HepG2 (cell line): Measurements from ENCODE around the gene SLC29A2. TPM values are rescaled to one million over a fixed set of nuclear protein-coding genes. Genes with fewer than 3 reads are reported as not detected.

Experiments used
- AGO2 ChIP-seq: fragments of 200-400 bp; formaldehyde crosslinking; optimal IDR thresholded peaks from 2 replicates; pipeline ENCODE3; 2017; ENCODE audit warnings: mild to moderate bottlenecking, low read depth, low read length, moderate library complexity
- ARID5B ChIP-seq: IDR thresholded peaks from 2 replicates; pipeline ENCODE4 v1.4.0; 2020; ENCODE audit warnings: mild to moderate bottlenecking, missing genetic modification reagents
- BRCA1 ChIP-seq: sonication (generic); formaldehyde crosslinking; IDR thresholded peaks from 2 replicates; pipeline ENCODE4 v1.4.0; 2020; ENCODE audit warnings: missing genetic modification reagents
- CBX2 ChIP-seq, 2 experiments: fragments of 200-600 bp in 1 of 2; sonication (generic); formaldehyde crosslinking in 1 of 2; IDR thresholded peaks; 2 replicates each; pipeline versions ENCODE4 v1.7.0 to v1.8.1; 2018 to 2022; ENCODE audit warnings: low read depth in 2 of 2, low read length in 1 of 2, mild to moderate bottlenecking in 1 of 2, missing genetic modification reagents in 1 of 2
- FOXK1 ChIP-seq: sonication (generic); formaldehyde crosslinking; IDR thresholded peaks from 2 replicates; pipeline ENCODE4 v1.4.0; 2020; ENCODE audit warnings: low read depth, missing genetic modification reagents, borderline replicate concordance
- HMG20A ChIP-seq: IDR thresholded peaks from 2 replicates; pipeline ENCODE4 v1.6.1; 2016; ENCODE audit warnings: borderline replicate concordance
- HNRNPUL1 ChIP-seq: fragments of 200-400 bp; formaldehyde crosslinking; IDR thresholded peaks from 2 replicates; pipeline ENCODE4 v1.6.1; 2017; ENCODE audit warnings: low read depth, mild to moderate bottlenecking, low read length, moderate library complexity
- HOXA7 ChIP-seq: sonication (generic); formaldehyde crosslinking; IDR thresholded peaks from 2 replicates; pipeline ENCODE4 v1.8.1; 2022; ENCODE audit warnings: mild to moderate bottlenecking, missing genetic modification reagents, moderate library complexity
- ISX ChIP-seq: sonication (generic); formaldehyde crosslinking; conservative IDR thresholded peaks from 2 replicates; pipeline ENCODE4 v1.5.0; 2020; ENCODE audit warnings: missing genetic modification reagents
- KAT7 ChIP-seq: IDR thresholded peaks from 2 replicates; pipeline ENCODE4 v1.6.1; 2018; ENCODE audit warnings: borderline replicate concordance, missing compliant biosample characterization
- KLF16 ChIP-seq, 2 experiments: sonication (generic) in 1 of 2; formaldehyde crosslinking in 1 of 2; IDR thresholded peaks; 2 replicates each; pipeline versions ENCODE4 v1.6.1 to v1.8.0; 2016 to 2023; ENCODE audit warnings: missing genetic modification reagents in 2 of 2, missing compliant biosample characterization in 1 of 2
- NFE2 ChIP-seq: sonication (generic); formaldehyde crosslinking; IDR thresholded peaks from 2 replicates; pipeline ENCODE4 v1.4.0; 2020; ENCODE audit warnings: missing genetic modification reagents
- NFIC ChIP-seq: IDR thresholded peaks from 2 replicates; pipeline ENCODE4 v1.6.1; 2012; ENCODE audit warnings: mild to moderate bottlenecking, low read length, inconsistent platforms
- POLR2A ChIP-seq, 2 experiments: IDR thresholded peaks; 2 replicates each; pipeline ENCODE4 v1.6.1; 2011; ENCODE audit warnings: low read depth in 2 of 2, low read length in 2 of 2, mild to moderate bottlenecking in 1 of 2, moderate library complexity in 1 of 2; ENCODE audit not compliant: insufficient read depth in 1 of 2
- POLR2AphosphoS5 ChIP-seq: IDR thresholded peaks from 2 replicates; pipeline ENCODE4 v1.6.1; 2012; ENCODE audit warnings: low read depth, low read length
- REL ChIP-seq: sonication (generic); formaldehyde crosslinking; conservative IDR thresholded peaks from 2 replicates; pipeline ENCODE4 v1.8.0; 2022; ENCODE audit warnings: mild to moderate bottlenecking, missing genetic modification reagents, moderate library complexity
- RNF2 ChIP-seq: fragments of 450-650 bp; conservative IDR thresholded peaks from 2 replicates; pipeline ENCODE4 v1.6.1; 2016; ENCODE audit warnings: low read depth
- SALL1 ChIP-seq: sonication (generic); formaldehyde crosslinking; IDR thresholded peaks from 2 replicates; pipeline ENCODE4 v1.8.0; 2022; ENCODE audit warnings: mild to moderate bottlenecking, missing genetic modification reagents
- TBL1XR1 ChIP-seq: fragments of 150-350 bp; IDR thresholded peaks from 2 replicates; pipeline ENCODE4 v1.6.1; 2014; ENCODE audit warnings: borderline replicate concordance, low read length; ENCODE audit not compliant: partially characterized antibody
- ZNF331 ChIP-seq: sonication (generic); formaldehyde crosslinking; IDR thresholded peaks from 2 replicates; pipeline ENCODE4 v1.4.0; 2020; ENCODE audit warnings: missing genetic modification reagents
- ZNF543 ChIP-seq: sonication (generic); formaldehyde crosslinking; IDR thresholded peaks from 2 replicates; pipeline ENCODE4 v1.4.0; 2020; ENCODE audit warnings: mild to moderate bottlenecking, missing genetic modification reagents
- polyA plus RNA-seq, 8 experiments: library from polyadenylated mRNA; depleted of rRNA in 3 of 8; stranded (reverse) in 7 of 8; unstranded in 1 of 8; fragments of >200 nt; fragmentation: Illumina TruSeq in 4 of 8; extraction: Trizol in 4 of 8; gene quantifications; 2 replicates each; pipeline versions ENCODE4 v1.2.1 to v1.2.3, GENCODE V29; 2011 to 2016; ENCODE audit warnings: low read depth in 4 of 8, missing spikeins in 1 of 8, mixed read lengths in 1 of 8; ENCODE audit not compliant: insufficient read depth in 1 of 8
- total RNA-seq, 5 experiments: library from RNA; depleted of rRNA; stranded (reverse); fragments of >200 nt; fragmentation: Illumina TruSeq; extraction: Trizol; gene quantifications; 2 replicates each; pipeline ENCODE4 v1.2.3, GENCODE V29; 2016; ENCODE audit warnings: low read depth in 1 of 5
- TF ChIP-seq, protein P1 (sequence below): sonication (generic); formaldehyde crosslinking; IDR thresholded peaks from 2 replicates; pipeline ENCODE4 v1.4.0; 2020; ENCODE audit warnings: missing genetic modification reagents
- TF ChIP-seq, protein P2 (sequence below): sonication (generic); formaldehyde crosslinking; IDR thresholded peaks from 2 replicates; pipeline ENCODE4 v1.5.1; 2020; ENCODE audit warnings: missing genetic modification reagents, mild to moderate bottlenecking, borderline replicate concordance

The SLC29A2 gene
- total and polyA plus RNA-seq, 2 of the 13 experiments (the other 11 are each of a cell fraction or from before 2014, with no cell fraction given), result 0.63 to 0.66 TPM

DNA sequence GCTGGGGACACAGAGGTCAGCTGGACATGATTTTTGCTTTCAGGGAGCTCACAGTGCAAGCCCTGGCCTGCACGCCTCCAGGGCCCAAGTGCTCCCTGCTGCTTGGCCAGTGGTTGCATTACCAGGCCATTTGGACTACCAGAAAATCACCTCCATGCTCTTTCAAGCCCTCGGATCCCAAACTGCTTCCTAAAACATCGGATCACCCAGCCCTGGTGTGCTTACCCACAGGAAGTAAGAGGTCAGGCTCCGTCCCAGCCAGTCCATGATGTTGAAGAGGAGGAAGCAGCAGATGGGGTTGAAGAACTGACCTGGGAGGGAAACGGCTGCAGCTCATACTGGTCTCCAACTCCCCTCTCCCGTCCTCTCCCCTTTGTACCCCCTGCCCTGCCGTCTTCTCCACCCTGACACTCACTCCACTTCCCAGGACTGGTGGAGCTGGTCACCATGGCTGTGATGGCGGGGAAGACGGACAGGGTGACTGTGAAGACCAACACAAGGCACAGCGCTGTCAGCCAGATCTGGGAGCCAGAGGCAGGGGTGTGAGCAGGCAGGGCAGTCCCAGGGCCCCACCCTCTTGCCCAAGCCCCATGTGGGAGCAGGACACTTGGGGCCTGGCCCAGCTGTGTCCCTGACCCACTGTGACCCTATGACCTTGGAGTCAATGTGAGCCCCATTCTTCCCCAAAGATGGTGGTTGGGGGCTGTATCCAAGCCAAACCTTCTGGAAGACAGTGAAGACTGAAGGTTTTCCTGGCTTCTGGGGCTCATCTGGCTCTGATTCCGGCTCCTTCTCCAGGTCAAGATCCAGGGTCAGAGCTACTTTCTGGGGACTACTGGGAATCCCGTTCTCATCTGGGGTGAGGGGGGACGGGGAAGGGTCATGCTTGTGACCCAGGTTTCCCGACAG is 5.6 kb downstream of the SLC29A2 start (continued):
- no peak for TF ChIP-seq REL (CRISPR knock-in tag)
- no peak for TF ChIP-seq ISX (CRISPR knock-in tag)
- TF ChIP-seq TBL1XR1, result no peak
- no peak for TF ChIP-seq NFIC
- no peak for TF ChIP-seq KLF16 (CRISPR knock-in tag; IDR thresholded peaks at IDR 0.05)
- TF ChIP-seq ZNF543, result no peak
- no peak for TF ChIP-seq ARID5B (CRISPR knock-in tag)
- TF ChIP-seq NFE2 (CRISPR knock-in tag), result no peak
- no peak for TF ChIP-seq RNF2
- TF ChIP-seq HNRNPUL1, result no peak
- TF ChIP-seq HMG20A (CRISPR knock-in tag), result no peak
- TF ChIP-seq CBX2 (IDR thresholded peaks at IDR 0.05; ENCODE audit: low read depth, low read length), result no peak
- TF ChIP-seq CBX2 (CRISPR knock-in tag; IDR thresholded peaks at IDR 0.05; ENCODE audit: low read depth), result no peak
- TF ChIP-seq POLR2A (IDR thresholded peaks at IDR 0.05; ENCODE audit: insufficient read depth in 1 of 2, low read depth in 2 of 2, low read length in 2 of 2), result peak in 1 of 2 experiments; percentile 66; a peak in 2 of 4 replicates
- peak; percentile 88 for TF ChIP-seq AGO2
- peak; percentile 33 for TF ChIP-seq POLR2AphosphoS5
- no peak for TF ChIP-seq BRCA1 (CRISPR knock-in tag)
- TF ChIP-seq, protein P1, sequence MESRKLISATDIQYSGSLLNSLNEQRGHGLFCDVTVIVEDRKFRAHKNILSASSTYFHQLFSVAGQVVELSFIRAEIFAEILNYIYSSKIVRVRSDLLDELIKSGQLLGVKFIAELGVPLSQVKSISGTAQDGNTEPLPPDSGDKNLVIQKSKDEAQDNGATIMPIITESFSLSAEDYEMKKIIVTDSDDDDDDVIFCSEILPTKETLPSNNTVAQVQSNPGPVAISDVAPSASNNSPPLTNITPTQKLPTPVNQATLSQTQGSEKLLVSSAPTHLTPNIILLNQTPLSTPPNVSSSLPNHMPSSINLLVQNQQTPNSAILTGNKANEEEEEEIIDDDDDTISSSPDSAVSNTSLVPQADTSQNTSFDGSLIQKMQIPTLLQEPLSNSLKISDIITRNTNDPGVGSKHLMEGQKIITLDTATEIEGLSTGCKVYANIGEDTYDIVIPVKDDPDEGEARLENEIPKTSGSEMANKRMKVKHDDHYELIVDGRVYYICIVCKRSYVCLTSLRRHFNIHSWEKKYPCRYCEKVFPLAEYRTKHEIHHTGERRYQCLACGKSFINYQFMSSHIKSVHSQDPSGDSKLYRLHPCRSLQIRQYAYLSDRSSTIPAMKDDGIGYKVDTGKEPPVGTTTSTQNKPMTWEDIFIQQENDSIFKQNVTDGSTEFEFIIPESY (CRISPR knock-in tag), result no peak
- TF ChIP-seq FOXK1, result no peak
- no peak for TF ChIP-seq KAT7
- TF ChIP-seq HOXA7, result no peak
- peak; percentile 30; the same call in 1 of the 2 replicates for TF ChIP-seq SALL1 (CRISPR knock-in tag)
- no peak for TF ChIP-seq ZNF331
- TF ChIP-seq, protein P2, sequence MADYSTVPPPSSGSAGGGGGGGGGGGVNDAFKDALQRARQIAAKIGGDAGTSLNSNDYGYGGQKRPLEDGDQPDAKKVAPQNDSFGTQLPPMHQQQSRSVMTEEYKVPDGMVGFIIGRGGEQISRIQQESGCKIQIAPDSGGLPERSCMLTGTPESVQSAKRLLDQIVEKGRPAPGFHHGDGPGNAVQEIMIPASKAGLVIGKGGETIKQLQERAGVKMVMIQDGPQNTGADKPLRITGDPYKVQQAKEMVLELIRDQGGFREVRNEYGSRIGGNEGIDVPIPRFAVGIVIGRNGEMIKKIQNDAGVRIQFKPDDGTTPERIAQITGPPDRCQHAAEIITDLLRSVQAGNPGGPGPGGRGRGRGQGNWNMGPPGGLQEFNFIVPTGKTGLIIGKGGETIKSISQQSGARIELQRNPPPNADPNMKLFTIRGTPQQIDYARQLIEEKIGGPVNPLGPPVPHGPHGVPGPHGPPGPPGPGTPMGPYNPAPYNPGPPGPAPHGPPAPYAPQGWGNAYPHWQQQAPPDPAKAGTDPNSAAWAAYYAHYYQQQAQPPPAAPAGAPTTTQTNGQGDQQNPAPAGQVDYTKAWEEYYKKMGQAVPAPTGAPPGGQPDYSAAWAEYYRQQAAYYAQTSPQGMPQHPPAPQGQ, result no peak
